SU-DHL-6 (cell line): Measurements from ENCODE around the gene CPHXL.

Experiments used
- H2AFZ ChIP-seq: fragments of 200-600 bp; sonication (generic); 2 replicates; pipeline ENCODE4 v1.6.1; 2014; ENCODE audit warnings: low read depth, mild to moderate bottlenecking, moderate library complexity, mixed read lengths, antibody characterized with exemption, low read length; ENCODE audit not compliant: severe bottlenecking
- H3F3A ChIP-seq: fragments of 200-600 bp; shearing (Covaris generic); 2 replicates; pipeline ENCODE4 v1.6.0; 2016; ENCODE audit warnings: antibody characterized with exemption, mild to moderate bottlenecking; ENCODE audit not compliant: insufficient read depth
- H3K27ac ChIP-seq: fragments of 200-600 bp; sonication (generic); 2 replicates; pipeline ENCODE4 v1.5.1; 2016; ENCODE audit warnings: low read depth, mild to moderate bottlenecking, low read length, moderate library complexity, mixed read lengths
- H3K27me3 ChIP-seq: fragments of 200-600 bp; sonication (generic), shearing (Covaris generic); 2 replicates; pipeline ENCODE4 v1.6.0; 2014; ENCODE audit warnings: mild to moderate bottlenecking, low read length
- H3K36me3 ChIP-seq: fragments of 200-600 bp; sonication (generic); 2 replicates; pipeline ENCODE4 v1.6.1; 2014; ENCODE audit warnings: mild to moderate bottlenecking, low read length, mixed read lengths
- H3K4me2 ChIP-seq: fragments of 300-600, 200-600 bp; shearing (Covaris generic), sonication (generic); 2 replicates; pipeline ENCODE4 v1.6.0; 2014; ENCODE audit warnings: low read length, low read depth, mild to moderate bottlenecking; ENCODE audit not compliant: poor library complexity, severe bottlenecking
- H3K4me3 ChIP-seq: fragments of 200-600 bp; sonication (generic); 2 replicates; pipeline ENCODE4 v1.5.1; 2014; ENCODE audit warnings: antibody characterized with exemption, low read length, mild to moderate bottlenecking, mixed read lengths; ENCODE audit not compliant: insufficient read depth, poor library complexity, severe bottlenecking
- H3K79me2 ChIP-seq: fragments of 200-600 bp; sonication (generic); 2 replicates; pipeline ENCODE4 v1.6.1; 2014; ENCODE audit warnings: mild to moderate bottlenecking, low read length, moderate library complexity; ENCODE audit not compliant: insufficient read depth
- H3K9ac ChIP-seq: fragments of 200-600 bp; sonication (generic); 2 replicates; pipeline ENCODE4 v1.7.0; 2014; ENCODE audit warnings: mild to moderate bottlenecking, low read length
- H3K9me2 ChIP-seq: fragments of 200-600 bp; sonication (generic); replicated peaks from 2 replicates; pipeline ENCODE4 v1.6.1; 2014; ENCODE audit warnings: low read length; ENCODE audit not compliant: insufficient read depth
- H3K9me3 ChIP-seq: fragments of 200-600 bp; sonication (generic); 2 replicates; pipeline ENCODE4 v1.6.1; 2014; ENCODE audit warnings: low read length, mixed read lengths; ENCODE audit not compliant: insufficient read depth
- H4K20me1 ChIP-seq: fragments of 200-600 bp; sonication (generic); 2 replicates; pipeline ENCODE4 v1.6.1; 2014; ENCODE audit warnings: low read depth, mild to moderate bottlenecking, antibody characterized with exemption, low read length, moderate library complexity, mixed read lengths
- CTCF ChIP-seq: fragments of 200-600 bp; sonication (generic); IDR thresholded peaks from one replicate; pipeline ENCODE4 v1.5.1; 2017; ENCODE audit warnings: antibody characterized with exemption, mild to moderate bottlenecking, low read length, moderate library complexity; ENCODE audit not compliant: insufficient read depth, poor library complexity, severe bottlenecking
- EZH2phosphoT487 ChIP-seq: fragments of 200-600 bp; sonication (generic), shearing (Covaris generic); conservative IDR thresholded peaks from 2 replicates; pipeline ENCODE4 v1.6.1; 2018; ENCODE audit warnings: mild to moderate bottlenecking, antibody characterized with exemption, low read length, moderate library complexity, mixed read lengths

CPHXL gene

GRCh38 chr16:75742424-75743047 lies 16.2 kb upstream of the CPHXL start:
- no peaks in the 10 kb centered on the region for H4K20me1 ChIP-seq
- H3K27ac ChIP-seq, result no peak overlapping the region
- no peak overlapping the region for H2AFZ ChIP-seq
- H3K36me3 ChIP-seq, result 0 out of 2 replicates have a peak, but pooled peaks cover 2% of the 10 kb centered on the region
- no peaks in the 10 kb centered on the region for H3K27me3 ChIP-seq
- H3K9ac ChIP-seq, result no peak overlapping the region
- H3K79me2 ChIP-seq, result no peaks in the 10 kb centered on the region
- no peak overlapping the region for H3K4me3 ChIP-seq
- TF ChIP-seq EZH2phosphoT487 (no peak), CTCF (no peak)
- H3K4me2 ChIP-seq, result no peak overlapping the region
- no peaks in the 10 kb centered on the region for H3K9me2 ChIP-seq
- no peaks in the 10 kb centered on the region for H3F3A ChIP-seq
- peaks cover 29% of the 10 kb centered on the region; the same call in 1 of the 2 replicates for H3K9me3 ChIP-seq

DNA sequence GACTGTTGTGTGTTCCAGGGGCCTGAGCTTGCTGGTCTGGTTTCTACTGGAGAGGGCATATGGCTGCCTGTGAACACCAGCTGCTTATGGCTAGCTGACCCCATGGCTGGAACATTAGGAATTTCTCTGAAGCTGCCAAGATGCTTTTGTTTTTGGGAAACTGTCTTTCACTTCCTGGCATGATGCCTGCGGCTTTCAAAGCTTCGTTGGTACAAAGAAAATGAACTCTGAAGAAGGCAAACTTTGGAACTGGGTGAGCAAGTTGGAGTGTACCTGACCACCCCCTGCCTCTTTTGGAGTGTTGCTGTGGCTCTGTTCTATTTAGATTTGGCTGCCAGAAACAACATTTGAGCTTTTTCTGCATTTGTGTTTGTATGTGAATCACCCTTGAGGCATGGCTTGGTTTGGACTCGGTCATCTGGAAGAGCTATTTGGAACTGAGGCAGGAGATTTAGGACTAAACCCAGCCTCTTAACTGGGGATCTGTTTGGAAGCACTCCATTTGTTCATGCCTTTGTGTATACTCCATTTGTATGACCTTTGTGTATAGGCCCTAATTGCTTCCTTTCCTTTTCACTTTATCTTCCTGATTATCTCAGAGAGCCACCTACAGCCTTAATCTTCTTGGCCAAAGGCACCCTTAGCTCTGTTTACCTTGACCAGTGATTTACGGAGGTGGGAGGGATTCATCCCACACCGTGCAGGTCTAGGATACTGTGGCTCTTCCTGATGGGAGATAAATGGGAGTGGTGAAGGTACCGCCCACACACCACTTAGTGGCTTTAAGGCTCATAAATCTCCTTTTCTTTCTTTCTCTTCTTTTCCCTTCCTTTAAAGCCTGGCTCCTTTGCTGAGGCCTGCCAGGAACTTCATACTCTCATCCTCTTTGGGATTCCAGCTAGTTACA lies 7.3 kb upstream of the CPHXL start:
- Histone ChIP-seq H3K9me3 (no peaks in the 10 kb centered on the region), H2AFZ (no peak overlapping the region), H3K4me3 (no peak overlapping the region), H3K27ac (no peak overlapping the region), H3K36me3 (no peaks in the 10 kb centered on the region), H3F3A (no peaks in the 10 kb centered on the region), H3K4me2 (no peak overlapping the region), H3K9me2 (no peaks in the 10 kb centered on the region), H4K20me1 (no peaks in the 10 kb centered on the region), H3K79me2 (no peaks in the 10 kb centered on the region), H3K27me3 (no peaks in the 10 kb centered on the region), H3K9ac (no peak overlapping the region)
- TF ChIP-seq CTCF, result no peak
- no peak for TF ChIP-seq EZH2phosphoT487

DNA sequence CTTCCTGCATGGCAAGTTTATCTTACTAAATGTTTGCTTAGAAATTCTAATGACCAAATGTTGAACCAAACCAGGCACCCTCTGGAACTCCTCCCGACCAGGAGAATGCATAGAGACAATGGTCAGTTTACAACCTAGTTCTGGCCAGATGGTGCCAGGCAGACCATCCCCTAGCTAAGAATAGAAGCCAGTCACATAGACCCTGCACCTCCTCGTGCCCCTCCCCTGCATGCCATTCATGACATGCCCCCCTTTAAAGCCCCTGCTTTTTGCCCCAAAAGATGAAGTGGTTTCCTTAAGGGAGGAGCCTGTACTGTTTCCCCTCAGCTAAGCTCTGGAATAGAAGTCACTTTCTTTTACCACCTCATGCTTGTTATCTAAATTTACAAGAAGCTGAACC lies 6.6 kb upstream of the CPHXL start:
- Histone ChIP-seq H3K9ac (no peak overlapping the region), H3K4me2 (no peak overlapping the region), H4K20me1 (no peaks in the 10 kb centered on the region), H3F3A (no peaks in the 10 kb centered on the region), H3K27me3 (no peaks in the 10 kb centered on the region), H3K9me2 (no peaks in the 10 kb centered on the region), H3K4me3 (no peak overlapping the region), H3K79me2 (no peaks in the 10 kb centered on the region), H3K36me3 (no peaks in the 10 kb centered on the region), H2AFZ (no peak overlapping the region), H3K9me3 (no peaks in the 10 kb centered on the region), H3K27ac (no peak overlapping the region)
- no peak for TF ChIP-seq EZH2phosphoT487
- no peak for TF ChIP-seq CTCF
